DMS53 treated with DMSO at 0.1 percent for 48 hours (cell line): Measurements from ENCODE around the gene ARMC7.
"Not testable (repeated sequence)": the region's sequence is repeated elsewhere in the genome, so short reads cannot be mapped to it uniquely, and the experiment has no call there.

ENCODE experiments used
- DNase-seq: peaks from one replicate; lab custom pipeline; 2025; ENCODE audit not compliant: unreplicated experiment; lab: John Stamatoyannopoulos, UW

ARMC7 gene

GRCh38 chr17:75152523-75152921 lies 42.8 kb downstream of the ARMC7 start:
- DNase-seq = no peak

GRCh38 chr17:75152922-75153779 lies 43.4 kb downstream of the ARMC7 start:
- DNase-seq = peak; percentile 23

GRCh38 chr17:75153780-75154194 lies 44.0 kb downstream of the ARMC7 start:
- DNase-seq = no peak

GRCh38 chr17:75154195-75155106 lies 44.7 kb downstream of the ARMC7 start, which contains the start of gene JPT1:
Gene JPT1, minus strand, starts transcription at chr17:75154512. Its CDS starts 115 bp downstream, at chr17:75154397.
- DNase-seq = peak; percentile 96

GRCh38 chr17:75155191-75155601 lies 45.4 kb downstream of the ARMC7 start:
- DNase-seq = no peak

GRCh38 chr17:75158480-75158879 lies 48.7 kb downstream of the ARMC7 start:
- DNase-seq = not testable (repeated sequence)

GRCh38 chr17:75159196-75160031 lies 49.6 kb downstream of the ARMC7 start:
- no peak for DNase-seq

GRCh38 chr17:75160211-75160610 lies 50.4 kb downstream of the ARMC7 start:
- no peak for DNase-seq

GRCh38 chr17:75163074-75163473 lies 53.3 kb downstream of the ARMC7 start:
- no peak for DNase-seq

GRCh38 chr17:75164606-75165005 lies 54.8 kb downstream of the ARMC7 start:
- DNase-seq = not testable (repeated sequence)

- DNase-seq = no peak
Measured at GRCh38 chr17:75168998-75169397, 59.2 kb downstream of the ARMC7 start.

GRCh38 chr17:75173526-75173925 lies 63.8 kb downstream of the ARMC7 start:
- DNase-seq = no peak

- DNase-seq = no peak
Measured at GRCh38 chr17:75174996-75175395, 65.2 kb downstream of the ARMC7 start.

- DNase-seq = no peak
Measured at GRCh38 chr17:75176625-75177024, 66.9 kb downstream of the ARMC7 start.

GRCh38 chr17:75178453-75178852 lies 68.7 kb downstream of the ARMC7 start:
- no peak for DNase-seq
